Measurements from ENCODE around the gene KCNN4.

The KCNN4 gene

GRCh38 chr19:43752287-43752875 is 28.4 kb downstream of the KCNN4 start:
- in situ Hi-C loops (cut with MboI; ENCODE audit: low sequenced_read_pairs): no loop called here

- in situ Hi-C loops (cut with MboI; ENCODE audit: low sequenced_read_pairs): no loop called here
These were observed 29.1 kb downstream of the KCNN4 start for GRCh38 chr19:43751466-43752220.

- in situ Hi-C loops (cut with MboI; ENCODE audit: low sequenced_read_pairs): loop anchor here (5.0 kb wide), 1 partner anchor 32 kb away; the partner anchor contains the start of gene KCNN4
These were observed 30.9 kb downstream of the KCNN4 start for GRCh38 chr19:43749898-43750297.

GRCh38 chr19:43749152-43749551 is 31.6 kb downstream of the KCNN4 start:
- in situ Hi-C loops (cut with MboI; ENCODE audit: low sequenced_read_pairs): loop anchor here (5.0 kb wide), 1 partner anchor 33 kb away; the partner anchor contains the start of gene KCNN4

- in situ Hi-C loops (cut with MboI; ENCODE audit: low sequenced_read_pairs): loop anchor here (5.0 kb wide), 1 partner anchor 34 kb away; the partner anchor contains the start of gene KCNN4
These were observed 32.1 kb downstream of the KCNN4 start for GRCh38 chr19:43748685-43749084.

GRCh38 chr19:43748205-43748594 is 32.6 kb downstream of the KCNN4 start:
- in situ Hi-C loops (cut with MboI; ENCODE audit: low sequenced_read_pairs): loop anchor here (5.0 kb wide), 1 partner anchor 34 kb away; the partner anchor contains the start of gene KCNN4

- in situ Hi-C loops (cut with MboI; ENCODE audit: low sequenced_read_pairs): loop anchor here (5.0 kb wide), 1 partner anchor 35 kb away; the partner anchor contains the start of gene KCNN4
These were observed 33.1 kb downstream of the KCNN4 start for GRCh38 chr19:43747557-43748204.

- in situ Hi-C loops (cut with MboI; ENCODE audit: low sequenced_read_pairs): no loop called here
These were observed 37.7 kb downstream of the KCNN4 start for GRCh38 chr19:43743059-43743458.

GRCh38 chr19:43741075-43741825 is 39.5 kb downstream of the KCNN4 start:
- in situ Hi-C loops (cut with MboI; ENCODE audit: low sequenced_read_pairs): no loop called here

- in situ Hi-C loops (cut with MboI; ENCODE audit: low sequenced_read_pairs): no loop called here
These were observed 41.1 kb downstream of the KCNN4 start for GRCh38 chr19:43739439-43740235.

- in situ Hi-C loops (cut with MboI; ENCODE audit: low sequenced_read_pairs): no loop called here
These were observed 42.0 kb downstream of the KCNN4 start for GRCh38 chr19:43738780-43739211.

GRCh38 chr19:43735957-43736356 is 44.8 kb downstream of the KCNN4 start:
- in situ Hi-C loops (cut with MboI; ENCODE audit: low sequenced_read_pairs): no loop called here

GRCh38 chr19:43735013-43735412 is 45.8 kb downstream of the KCNN4 start:
- in situ Hi-C loops (cut with MboI; ENCODE audit: low sequenced_read_pairs): no loop called here

GRCh38 chr19:43731846-43732245 is 48.9 kb downstream of the KCNN4 start:
- in situ Hi-C loops (cut with MboI; ENCODE audit: low sequenced_read_pairs): no loop called here

- in situ Hi-C loops (cut with MboI; ENCODE audit: low sequenced_read_pairs): no loop called here
These were observed 49.4 kb downstream of the KCNN4 start for GRCh38 chr19:43731346-43731745.

- in situ Hi-C loops (cut with MboI; ENCODE audit: low sequenced_read_pairs): no loop called here
These were observed 50.9 kb downstream of the KCNN4 start for GRCh38 chr19:43729919-43730318.

- in situ Hi-C loops (cut with MboI; ENCODE audit: low sequenced_read_pairs): no loop called here
These were observed 53.2 kb downstream of the KCNN4 start for GRCh38 chr19:43727593-43727853.

- in situ Hi-C loops (cut with MboI; ENCODE audit: low sequenced_read_pairs): no loop called here
These were observed 53.8 kb downstream of the KCNN4 start for GRCh38 chr19:43726736-43727592.

GRCh38 chr19:43725468-43725867 is 55.3 kb downstream of the KCNN4 start:
- in situ Hi-C loops (cut with MboI; ENCODE audit: low sequenced_read_pairs): no loop called here

Measured in HL-60/S4 treated with phorbol 12-myristate 13-acetate at 8.2 ng/mL for 4 days and 3 days (cell line).